HG02870 (cell line): Measurements from ENCODE around the gene RTP1.
"Not testable (repeated sequence)": the region's sequence is repeated elsewhere in the genome, so short reads cannot be mapped to it uniquely, and the experiment has no call there.

Experiments
- ATAC-seq: cut with Tn5 transposase; IDR thresholded peaks from one replicate; pipeline ENCODE4 v1.9.1; 2021; ENCODE audit warnings: mild to moderate bottlenecking, moderate library complexity; ENCODE audit not compliant: unreplicated experiment

RTP1 gene

GRCh38 chr3:187196573-187197334, 532 bp upstream of the RTP1 start:
- no peak for ATAC-seq

GRCh38 chr3:187198490-187198889, 1.2 kb downstream of the RTP1 start:
- no peak for ATAC-seq

GRCh38 chr3:187199463-187200050, 2.3 kb downstream of the RTP1 start:
- not testable (repeated sequence) for ATAC-seq

GRCh38 chr3:187205683-187206082, 8.4 kb downstream of the RTP1 start:
- no peak for ATAC-seq

- ATAC-seq: no peak
Measured at GRCh38 chr3:187207062-187207461, 9.8 kb downstream of the RTP1 start.

- no peak for ATAC-seq
Measured at GRCh38 chr3:187207624-187208023, 10.3 kb downstream of the RTP1 start.

GRCh38 chr3:187208159-187208558, 10.9 kb downstream of the RTP1 start:
- no peak for ATAC-seq

GRCh38 chr3:187209491-187209890, 12.2 kb downstream of the RTP1 start:
- ATAC-seq: no peak

GRCh38 chr3:187210091-187210490, 12.8 kb downstream of the RTP1 start:
- ATAC-seq: no peak

- ATAC-seq: no peak
Measured at GRCh38 chr3:187210545-187211327, 13.4 kb downstream of the RTP1 start.

GRCh38 chr3:187211532-187212195, 14.4 kb downstream of the RTP1 start:
- no peak for ATAC-seq

- no peak for ATAC-seq
Measured at GRCh38 chr3:187212196-187212545, 14.9 kb downstream of the RTP1 start.

GRCh38 chr3:187212705-187213104, 15.4 kb downstream of the RTP1 start:
- no peak for ATAC-seq

GRCh38 chr3:187213616-187214015, 16.3 kb downstream of the RTP1 start:
- no peak for ATAC-seq

GRCh38 chr3:187215460-187215859, 18.2 kb downstream of the RTP1 start:
- no peak for ATAC-seq

GRCh38 chr3:187222801-187223200, 25.5 kb downstream of the RTP1 start:
- ATAC-seq: no peak

GRCh38 chr3:187223799-187224198, 26.5 kb downstream of the RTP1 start:
- ATAC-seq: no peak

GRCh38 chr3:187227658-187228258, 30.5 kb downstream of the RTP1 start:
- no peak for ATAC-seq

GRCh38 chr3:187228740-187229139, 31.5 kb downstream of the RTP1 start:
- no peak for ATAC-seq

GRCh38 chr3:187230011-187230410, 32.7 kb downstream of the RTP1 start:
- ATAC-seq: no peak

GRCh38 chr3:187236962-187237361, 39.7 kb downstream of the RTP1 start:
- ATAC-seq: no peak
